Suprapubic skin (tissue), 4 donors: Measurements from ENCODE around the gene ADGRG2.

Source experiments
- EP300 ChIP-seq: sonication (generic); formaldehyde crosslinking; IDR thresholded peaks from one replicate; pipeline ENCODE4 v1.6.1; 2017; ENCODE audit warnings: antibody characterized with exemption
- POLR2A ChIP-seq, 2 donors: fragments of 450-650 bp; IDR thresholded peaks; one replicate each; pipeline ENCODE4 v1.6.1; 2017; ENCODE audit warnings: antibody characterized with exemption in 2 of 2, mild to moderate bottlenecking in 2 of 2, moderate library complexity in 2 of 2
- POLR2AphosphoS5 ChIP-seq, 3 donors: sonication (generic); formaldehyde crosslinking; IDR thresholded peaks; one replicate each; pipeline ENCODE4 v1.6.1; 2017; ENCODE audit warnings: antibody characterized with exemption in 3 of 3
- TF ChIP-seq, protein P1 (sequence below), 2 donors: fragments of 200-600 bp in 1 of 2; fragments of 450-650 bp in 1 of 2; sonication (generic) in 1 of 2; IDR thresholded peaks; one replicate each; pipeline ENCODE4 v1.5.1; 2016 to 2019; ENCODE audit warnings: antibody characterized with exemption in 2 of 2, mild to moderate bottlenecking in 1 of 2, moderate library complexity in 1 of 2

GRCh38 chrX:19040373-19040772, 81.9 kb downstream of the ADGRG2 start:
- TF ChIP-seq EP300 (no peak), POLR2A (IDR thresholded peaks at IDR 0.05) (no peak), POLR2AphosphoS5 (IDR thresholded peaks at IDR 0.05) (no peak)
- TF ChIP-seq, protein P1, sequence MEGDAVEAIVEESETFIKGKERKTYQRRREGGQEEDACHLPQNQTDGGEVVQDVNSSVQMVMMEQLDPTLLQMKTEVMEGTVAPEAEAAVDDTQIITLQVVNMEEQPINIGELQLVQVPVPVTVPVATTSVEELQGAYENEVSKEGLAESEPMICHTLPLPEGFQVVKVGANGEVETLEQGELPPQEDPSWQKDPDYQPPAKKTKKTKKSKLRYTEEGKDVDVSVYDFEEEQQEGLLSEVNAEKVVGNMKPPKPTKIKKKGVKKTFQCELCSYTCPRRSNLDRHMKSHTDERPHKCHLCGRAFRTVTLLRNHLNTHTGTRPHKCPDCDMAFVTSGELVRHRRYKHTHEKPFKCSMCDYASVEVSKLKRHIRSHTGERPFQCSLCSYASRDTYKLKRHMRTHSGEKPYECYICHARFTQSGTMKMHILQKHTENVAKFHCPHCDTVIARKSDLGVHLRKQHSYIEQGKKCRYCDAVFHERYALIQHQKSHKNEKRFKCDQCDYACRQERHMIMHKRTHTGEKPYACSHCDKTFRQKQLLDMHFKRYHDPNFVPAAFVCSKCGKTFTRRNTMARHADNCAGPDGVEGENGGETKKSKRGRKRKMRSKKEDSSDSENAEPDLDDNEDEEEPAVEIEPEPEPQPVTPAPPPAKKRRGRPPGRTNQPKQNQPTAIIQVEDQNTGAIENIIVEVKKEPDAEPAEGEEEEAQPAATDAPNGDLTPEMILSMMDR (IDR thresholded peaks at IDR 0.05) = no peak
